GM12872 (cell line): ENCODE data around the gene LTA.

Experiments used
- TF ChIP-seq, protein P1 (sequence below): IDR thresholded peaks from 3 replicates; pipeline ENCODE4 v1.5.1; 2011; ENCODE audit warnings: low read depth, mild to moderate bottlenecking, low read length, moderate library complexity; ENCODE audit not compliant: insufficient read depth

Gene LTA

DNA sequence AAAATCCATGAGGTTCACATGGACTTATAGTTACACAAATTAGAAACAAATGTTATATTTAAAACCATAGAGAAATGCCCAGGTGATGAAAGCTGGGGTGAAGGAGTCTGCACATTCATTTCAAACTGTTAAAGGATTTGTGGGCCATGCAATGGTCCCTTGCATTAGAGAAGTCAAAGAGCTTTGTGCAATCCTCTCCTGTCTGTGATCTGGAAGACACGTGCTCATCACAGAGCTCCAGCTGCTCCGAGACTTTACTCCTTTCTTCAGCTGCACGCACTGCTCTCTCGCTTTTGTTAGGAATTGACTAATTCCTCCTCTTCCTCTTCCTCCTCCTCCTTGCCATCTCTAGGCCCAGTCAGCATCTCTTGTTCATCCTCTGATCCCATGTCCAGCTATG is 38.9 kb downstream of the LTA start:
- TF ChIP-seq, protein P1, sequence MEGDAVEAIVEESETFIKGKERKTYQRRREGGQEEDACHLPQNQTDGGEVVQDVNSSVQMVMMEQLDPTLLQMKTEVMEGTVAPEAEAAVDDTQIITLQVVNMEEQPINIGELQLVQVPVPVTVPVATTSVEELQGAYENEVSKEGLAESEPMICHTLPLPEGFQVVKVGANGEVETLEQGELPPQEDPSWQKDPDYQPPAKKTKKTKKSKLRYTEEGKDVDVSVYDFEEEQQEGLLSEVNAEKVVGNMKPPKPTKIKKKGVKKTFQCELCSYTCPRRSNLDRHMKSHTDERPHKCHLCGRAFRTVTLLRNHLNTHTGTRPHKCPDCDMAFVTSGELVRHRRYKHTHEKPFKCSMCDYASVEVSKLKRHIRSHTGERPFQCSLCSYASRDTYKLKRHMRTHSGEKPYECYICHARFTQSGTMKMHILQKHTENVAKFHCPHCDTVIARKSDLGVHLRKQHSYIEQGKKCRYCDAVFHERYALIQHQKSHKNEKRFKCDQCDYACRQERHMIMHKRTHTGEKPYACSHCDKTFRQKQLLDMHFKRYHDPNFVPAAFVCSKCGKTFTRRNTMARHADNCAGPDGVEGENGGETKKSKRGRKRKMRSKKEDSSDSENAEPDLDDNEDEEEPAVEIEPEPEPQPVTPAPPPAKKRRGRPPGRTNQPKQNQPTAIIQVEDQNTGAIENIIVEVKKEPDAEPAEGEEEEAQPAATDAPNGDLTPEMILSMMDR, result no peak

DNA sequence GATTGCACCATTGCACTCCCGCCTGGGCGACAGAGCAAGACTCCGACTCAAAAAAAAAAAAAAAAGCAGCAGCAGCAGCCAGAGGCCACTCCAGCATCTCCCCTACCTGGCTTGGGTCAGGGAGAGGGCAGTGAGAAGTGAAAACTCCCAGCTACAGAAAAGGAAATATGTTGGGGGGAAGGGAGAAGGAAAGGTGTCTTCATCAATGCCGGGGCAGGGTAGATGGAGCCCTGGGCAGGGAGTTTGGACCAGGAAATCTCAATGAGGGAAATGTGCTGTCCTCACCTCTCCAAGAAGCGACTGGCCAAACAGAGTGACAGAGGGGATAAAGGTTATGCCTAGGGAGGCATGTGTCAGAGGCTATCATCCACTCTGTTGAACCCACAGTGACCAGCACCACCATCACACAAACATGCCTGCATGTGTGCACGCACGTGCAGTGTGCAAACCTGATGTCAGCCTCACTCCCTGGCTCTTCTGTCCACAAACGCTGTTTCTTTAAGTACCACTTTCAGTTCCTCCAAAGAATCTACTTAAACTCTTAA is 42.1 kb downstream of the LTA start:
- TF ChIP-seq, protein P1, result no peak

DNA sequence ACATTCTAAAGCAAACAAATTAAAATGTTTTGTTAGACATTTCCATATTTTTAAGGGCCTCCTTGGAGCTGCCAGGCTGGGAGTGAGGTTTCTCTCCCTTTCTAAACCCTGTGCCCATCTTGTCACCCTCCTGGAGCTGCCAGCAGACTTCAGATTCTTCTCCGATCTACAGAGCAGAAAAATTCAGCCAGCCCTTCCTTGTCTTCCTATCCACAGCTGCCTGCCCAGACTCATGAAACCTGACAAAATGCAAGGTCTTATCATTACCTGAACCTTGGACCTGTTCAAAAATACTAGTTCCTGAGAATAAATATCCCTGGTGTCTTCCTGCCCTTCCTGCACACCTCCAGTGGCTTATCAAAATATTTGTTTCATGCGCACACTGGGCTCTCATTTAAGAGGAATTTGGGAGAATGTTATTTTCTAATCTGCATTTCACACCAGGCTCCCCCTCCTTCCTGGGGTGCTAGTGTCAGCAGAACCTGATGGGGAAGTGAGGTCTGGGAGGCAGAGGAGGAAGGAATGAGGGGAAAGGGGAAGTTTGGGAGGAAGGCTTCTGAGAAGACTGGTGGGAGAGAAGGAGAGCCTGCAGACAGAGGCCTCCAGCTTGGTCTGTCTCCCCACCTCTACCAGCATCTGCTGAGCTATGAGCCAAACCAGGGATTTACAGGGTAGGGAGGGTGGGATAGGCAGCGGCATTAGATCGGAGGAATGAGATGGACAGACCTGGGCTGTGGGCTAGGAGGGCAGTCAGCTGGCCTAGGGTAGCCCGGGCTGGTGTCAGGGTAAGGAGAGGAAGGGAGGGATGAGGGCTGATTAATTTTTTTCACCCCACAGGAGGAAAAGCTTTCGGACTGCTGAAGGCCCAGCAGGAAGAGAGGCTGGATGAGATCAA is 42.8 kb downstream of the LTA start, which contains the start of gene AIF1:
AIF1 (plus strand) TSS at position 551 of the 895 bp plus-strand sequence; CDS start at position 647, 96 bp downstream.
- TF ChIP-seq, protein P1, result no peak

DNA sequence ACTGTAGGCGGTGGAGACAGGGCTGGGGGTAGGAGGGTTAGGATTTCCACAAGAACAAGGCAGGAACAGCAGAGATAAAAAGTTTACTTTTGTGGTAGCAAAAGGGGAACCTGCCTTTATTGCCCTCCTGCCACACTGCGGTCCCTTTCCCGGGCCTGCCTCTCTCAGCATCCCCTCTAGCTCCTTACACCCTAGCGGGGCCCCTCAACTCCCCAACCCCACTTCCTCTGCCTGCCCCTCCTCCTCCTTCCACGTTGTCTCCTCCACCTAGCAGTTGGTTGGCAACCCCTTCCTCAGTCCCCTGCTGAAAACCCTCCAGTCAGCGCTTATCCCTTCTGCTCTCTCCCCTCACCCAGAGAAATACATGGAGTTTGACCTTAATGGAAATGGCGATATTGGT is 43.7 kb downstream of the LTA start:
- TF ChIP-seq, protein P1, result no peak

DNA sequence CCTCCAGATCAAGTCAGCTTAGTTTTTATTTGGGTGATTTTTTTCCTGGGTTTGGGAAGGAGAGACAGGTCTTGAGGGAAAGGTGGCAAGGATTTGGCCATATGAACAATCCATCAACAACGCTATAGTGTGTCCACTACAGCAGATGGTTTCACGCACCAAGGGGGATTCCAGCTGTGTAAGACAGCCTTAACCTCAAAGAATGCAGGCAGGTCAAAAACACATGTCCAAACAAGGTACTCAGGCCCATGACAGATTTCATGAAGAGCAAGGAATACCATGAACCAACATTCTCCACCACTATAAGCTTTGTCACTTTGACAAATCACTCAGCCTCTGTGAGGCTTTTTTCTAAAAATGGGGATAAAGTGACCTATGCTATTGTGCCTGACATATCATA is 44.9 kb downstream of the LTA start:
- TF ChIP-seq, protein P1, result no peak

DNA sequence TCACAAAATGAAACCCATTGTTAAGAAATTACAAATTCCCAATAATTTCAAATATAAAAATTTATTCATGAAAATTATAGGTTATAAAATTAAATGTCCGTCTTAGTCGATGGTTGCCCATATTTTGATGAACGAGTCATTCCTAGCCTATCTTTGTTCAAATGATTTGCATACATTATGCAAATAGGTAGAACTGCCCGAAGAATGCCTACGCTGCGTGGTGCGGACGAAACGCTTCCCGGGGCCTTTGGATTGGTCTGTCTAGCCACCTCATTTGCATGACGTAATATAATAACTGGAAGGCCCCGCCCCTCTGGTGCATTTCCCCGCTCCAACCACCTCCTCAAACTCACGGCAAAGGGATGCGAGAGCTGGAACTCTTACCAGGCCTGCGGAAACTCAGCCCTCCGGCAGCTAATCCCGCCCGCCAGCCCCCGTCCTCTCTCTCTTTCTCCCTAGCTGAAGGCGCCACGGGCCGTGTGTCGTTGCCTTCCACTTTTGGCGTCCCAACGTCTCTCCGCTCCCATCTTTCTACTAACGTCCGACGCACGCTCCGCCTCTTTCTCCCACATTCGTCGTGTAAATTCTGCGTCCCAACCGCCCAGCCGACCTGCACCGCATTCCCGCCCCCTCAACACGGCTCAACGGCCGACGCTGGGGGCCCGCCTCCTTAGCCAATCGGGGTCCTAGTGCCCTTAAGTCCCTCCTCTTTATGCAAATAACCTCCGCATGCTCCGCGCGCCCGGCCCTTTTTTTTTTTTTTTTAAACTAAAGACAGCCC is 47.9 kb downstream of the LTA start:
- TF ChIP-seq, protein P1, result no peak

DNA sequence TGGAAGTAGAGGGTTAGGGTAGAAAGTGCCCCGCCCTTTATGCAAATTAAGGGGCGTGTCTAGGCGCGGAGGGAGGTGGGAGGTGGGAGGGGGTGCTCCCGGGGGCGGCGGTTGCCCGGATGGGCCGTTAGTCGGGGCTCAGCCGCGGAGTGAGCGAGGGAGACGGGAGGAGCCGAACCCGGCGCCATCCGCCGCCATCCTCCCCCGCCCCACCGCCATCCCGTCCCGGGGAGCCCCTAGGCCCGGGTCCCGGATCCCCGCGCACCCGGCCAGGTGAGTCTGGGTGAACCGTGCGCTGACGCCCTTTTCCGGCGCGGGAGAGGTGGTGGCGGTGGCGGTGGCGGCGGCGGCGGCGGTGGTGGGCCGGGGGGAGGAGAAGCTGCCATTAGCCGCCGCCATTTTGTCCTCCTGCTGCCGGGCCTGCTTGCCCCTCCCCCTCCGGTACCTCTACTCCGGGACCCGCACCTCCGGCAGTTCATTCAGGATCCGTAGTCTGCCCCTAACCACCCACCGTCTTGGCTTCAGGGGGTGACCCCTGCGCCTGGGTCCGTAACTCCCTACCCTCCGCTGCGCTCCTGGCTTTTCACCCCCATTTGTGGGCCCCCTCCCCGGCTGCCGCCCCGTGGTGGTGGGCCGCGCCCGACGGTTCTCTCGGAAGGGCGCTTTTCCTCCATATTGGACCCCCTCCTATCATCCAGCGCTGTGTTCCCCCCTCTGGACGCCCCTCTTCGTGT is 48.7 kb downstream of the LTA start, which contains the start of gene PRRC2A:
PRRC2A (plus strand) TSS at position 130 of the 734 bp plus-strand sequence. CDS start 2,075 bp downstream, outside the sequence.
- TF ChIP-seq, protein P1, result no peak
